HCT116 (cell line): ENCODE measurements around the gene DICER1. TPM values are rescaled to one million over a fixed set of nuclear protein-coding genes. Genes with fewer than 3 reads are reported as not detected.

Source experiments
- ATAC-seq: fragments of 200-7000 bp; cut with Tn5 transposase; 2 replicates; pipeline ENCODE4 v1.9.1; 2020; ENCODE audit warnings: mild to moderate bottlenecking, moderate library complexity
- BruUV-seq: library from RNA; stranded (reverse); fragments of 400-500 nt; replicated peaks from 2 replicates; lab custom pipeline; 2021; lab: Mats Ljungman, UMichigan
- CTCF ChIA-PET: fragments of 300-600 bp; sonication (Branson Sonifier 250); formaldehyde crosslinking; loops from one replicate; lab custom pipeline; 2021; ENCODE audit warnings: antibody characterized with exemption; lab: Charles Lee
- POLR2A ChIA-PET: fragments of 300-600, 350-600 bp; sonication (Branson Sonifier 250); formaldehyde crosslinking; loops from one replicate; lab custom pipeline; 2021; ENCODE audit warnings: antibody characterized with exemption; lab: Charles Lee
- RAD21 ChIA-PET, 2 experiments: fragments of 300-600 bp; sonication (Branson Sonifier 250); formaldehyde crosslinking; loops; one replicate each; lab custom pipeline; 2023; ENCODE audit warnings: low total read pairs in 2 of 2; ENCODE audit not compliant: uncharacterized antibody in 2 of 2, unreplicated experiment in 2 of 2, low non-redundant PET in 1 of 2; lab: Charles Lee
- DNase-seq: peaks from one replicate; pipeline ENCODE4 v3.0.0-alpha.2; 2010; ENCODE audit warnings: low read depth, low spot score
- H2AFZ ChIP-seq: fragments of 200-600 bp; shearing (Covaris generic), sonication (generic); 2 replicates; pipeline ENCODE4 v1.6.1; 2017; ENCODE audit warnings: low read depth, mixed run types, mixed read lengths, antibody characterized with exemption, low read length; ENCODE audit not compliant: poor library complexity, severe bottlenecking
- H3K27ac ChIP-seq: 2 replicates; pipeline ENCODE4 v1.5.1; 2012; ENCODE audit warnings: low read depth, low read length
- H3K27me3 ChIP-seq: fragments of 200-600 bp; sonication (generic); 2 replicates; pipeline ENCODE4 v1.6.1; 2016; ENCODE audit warnings: mixed run types, low read length, mixed read lengths; ENCODE audit not compliant: insufficient read depth
- H3K36me3 ChIP-seq, 2 experiments: fragments of 200-500 bp in 1 of 2; fragments of 200-600 bp in 1 of 2; sonication (Bioruptor generic) in 1 of 2; sonication (generic) in 1 of 2; 2 replicates each; pipeline versions ENCODE4 v1.5.1 to v1.6.1; 2014 to 2016; ENCODE audit warnings: low read length in 2 of 2, inconsistent platforms in 1 of 2, mixed read lengths in 1 of 2, mixed run types in 1 of 2; ENCODE audit not compliant: insufficient read depth in 2 of 2, control insufficient read depth in 1 of 2
- H3K4me1 ChIP-seq, 2 experiments: fragments of 200-600 bp in 1 of 2; sonication (generic) in 1 of 2; 2 replicates each; pipeline versions ENCODE4 v1.5.1 to v1.6.1; 2012 to 2017; ENCODE audit warnings: low read length in 2 of 2, inconsistent platforms in 1 of 2, mild to moderate bottlenecking in 1 of 2, mixed read lengths in 1 of 2, mixed run types in 1 of 2, moderate library complexity in 1 of 2; ENCODE audit not compliant: insufficient read depth in 2 of 2, control insufficient read depth in 1 of 2
- H3K4me2 ChIP-seq: fragments of 200-600 bp; sonication (generic); 2 replicates; pipeline ENCODE4 v1.6.1; 2017; ENCODE audit warnings: mixed run types, low read length, mixed read lengths
- H3K4me3 ChIP-seq, 2 experiments: fragments of 200-600 bp in 1 of 2; sonication (generic) in 1 of 2; replicated peaks in 1 of 2; 2 replicates each; pipeline ENCODE4 v1.5.1; 2011 to 2016; ENCODE audit warnings: low read length in 2 of 2, control low read depth in 1 of 2, low read depth in 1 of 2, mild to moderate bottlenecking in 1 of 2, mixed read lengths in 1 of 2, mixed run types in 1 of 2
- H3K79me2 ChIP-seq: fragments of 200-600 bp; sonication (generic); 2 replicates; pipeline ENCODE4 v1.6.1; 2017; ENCODE audit warnings: mild to moderate bottlenecking, mixed run types, low read length, moderate library complexity, mixed read lengths; ENCODE audit not compliant: insufficient read depth
- H3K9ac ChIP-seq: fragments of 200-600 bp; sonication (generic); 2 replicates; pipeline ENCODE4 v1.6.1; 2016; ENCODE audit warnings: low read length, mixed read lengths
- H3K9me2 ChIP-seq: fragments of 200-600 bp; sonication (generic), shearing (Covaris generic); 2 replicates; pipeline ENCODE4 v1.6.1; 2017; ENCODE audit warnings: mixed run types, mild to moderate bottlenecking, moderate library complexity; ENCODE audit not compliant: insufficient read depth
- H3K9me3 ChIP-seq, 2 experiments: fragments of 200-500 bp in 1 of 2; fragments of 200-600 bp in 1 of 2; sonication (Bioruptor generic) in 1 of 2; sonication (generic) in 1 of 2; 2 replicates each; pipeline ENCODE4 v1.6.1; 2014 to 2017; ENCODE audit warnings: low read length in 2 of 2, mixed read lengths in 2 of 2, inconsistent platforms in 1 of 2, low read depth in 1 of 2, mild to moderate bottlenecking in 1 of 2, mixed run types in 1 of 2, moderate library complexity in 1 of 2; ENCODE audit not compliant: control insufficient read depth in 1 of 2, insufficient read depth in 1 of 2
- H4K20me1 ChIP-seq: fragments of 200-600 bp; sonication (generic), shearing (Covaris generic); 2 replicates; pipeline ENCODE4 v1.6.1; 2017; ENCODE audit warnings: mixed run types, mild to moderate bottlenecking, moderate library complexity; ENCODE audit not compliant: insufficient read depth
- ATF3 ChIP-seq: IDR thresholded peaks from 2 replicates; pipeline ENCODE4 v1.6.1; 2012
- CEBPB ChIP-seq: IDR thresholded peaks from 2 replicates; pipeline ENCODE4 v1.6.1; 2012; ENCODE audit warnings: low read depth
- CTCF ChIP-seq, 3 experiments: fragments of 200-600 bp in 1 of 3; sonication (generic) in 1 of 3; IDR thresholded peaks in 2 of 3; conservative IDR thresholded peaks in 1 of 3; 2 replicates each; pipeline ENCODE4 v1.5.1; 2012 to 2017; ENCODE audit warnings: low read depth in 2 of 3, low read length in 2 of 3, antibody characterized with exemption in 1 of 3, borderline replicate concordance in 1 of 3, control low read depth in 1 of 3, mild to moderate bottlenecking in 1 of 3, mixed read lengths in 1 of 3, mixed run types in 1 of 3, moderate library complexity in 1 of 3; ENCODE audit not compliant: insufficient read depth in 1 of 3
- EGR1 ChIP-seq: IDR thresholded peaks from 2 replicates; pipeline ENCODE4 v1.6.1; 2012; ENCODE audit warnings: low read depth
- ELF1 ChIP-seq: IDR thresholded peaks from 2 replicates; pipeline ENCODE4 v1.6.1; 2012; ENCODE audit warnings: low read depth, borderline replicate concordance
- EZH2 ChIP-seq: fragments of 200-600 bp; sonication (generic); IDR thresholded peaks from 2 replicates; pipeline ENCODE4 v1.6.1; 2017; ENCODE audit warnings: antibody characterized with exemption, mixed run types
- EZH2phosphoT487 ChIP-seq: fragments of 200-600 bp; IDR thresholded peaks from 2 replicates; pipeline ENCODE4 v1.6.1; 2018; ENCODE audit warnings: antibody characterized with exemption, borderline replicate concordance
- FOSL1 ChIP-seq: IDR thresholded peaks from 2 replicates; pipeline ENCODE4 v1.6.1; 2012; ENCODE audit warnings: low read depth
- POLR2A ChIP-seq: IDR thresholded peaks from 2 replicates; pipeline ENCODE4 v1.7.0; 2011; ENCODE audit warnings: borderline replicate concordance; ENCODE audit not compliant: insufficient read depth, insufficient read length; ENCODE audit errors: extremely low read depth
- SP1 ChIP-seq: IDR thresholded peaks from 2 replicates; pipeline ENCODE4 v1.6.1; 2012; ENCODE audit warnings: low read depth
- SRF ChIP-seq: IDR thresholded peaks from 2 replicates; pipeline ENCODE4 v1.6.1; 2012; ENCODE audit warnings: low read depth
- TCF7L2 ChIP-seq: IDR thresholded peaks from 2 replicates; pipeline ENCODE4 v1.7.0; 2011; ENCODE audit warnings: borderline replicate concordance, inconsistent platforms; ENCODE audit not compliant: insufficient read depth, insufficient read length; ENCODE audit errors: extremely low read depth
- YY1 ChIP-seq: IDR thresholded peaks from 2 replicates; pipeline ENCODE4 v1.6.1; 2011; ENCODE audit warnings: low read length, low read depth, moderate library complexity, mild to moderate bottlenecking; ENCODE audit not compliant: insufficient replicate concordance; ENCODE audit errors: extremely low read depth
- ZNF274 ChIP-seq: fragments of 200-500 bp; sonication (Bioruptor generic); IDR thresholded peaks from 2 replicates; pipeline ENCODE4 v1.6.1; 2014; ENCODE audit warnings: mild to moderate bottlenecking, low read depth, low read length, inconsistent platforms
- intact Hi-C: fragments of 100-400 bp; cut with micrococcal nuclease; formaldehyde crosslinking; loops from 2 replicates; pipeline ENCODE4 v1.10.0; 2022
- total RNA-seq: library from RNA; stranded (reverse); gene quantifications from one replicate; pipeline ENCODE4 v1.2.1, GENCODE V29; 2021; ENCODE audit not compliant: unreplicated experiment
- TF ChIP-seq, protein P1 (sequence below): IDR thresholded peaks from 2 replicates; pipeline ENCODE4 v1.6.1; 2012; ENCODE audit warnings: low read depth

Gene DICER1
- total RNA-seq, 1 experiment from 2014 or later: 38.6 TPM

GRCh38 chr14:95092723-95093122, 64.6 kb downstream of the DICER1 start:
- no peak overlapping the region for H3K4me2 ChIP-seq
- peaks cover 14 to 36% of the 10 kb centered on the region in 2 experiments; a peak in 3 of 4 replicates for H3K36me3 ChIP-seq
- H2AFZ ChIP-seq: no peak overlapping the region
- no peak for ATAC-seq
- no peaks in the 10 kb centered on the region for H3K9me3 ChIP-seq
- no peak overlapping the region for H3K27ac ChIP-seq
- H3K9ac ChIP-seq: no peak overlapping the region
- H4K20me1 ChIP-seq: no peaks in the 10 kb centered on the region
- no peaks in the 10 kb centered on the region for H3K4me1 ChIP-seq
- peaks cover 1% of the 10 kb centered on the region; the same call in 1 of the 2 replicates for H3K79me2 ChIP-seq
- CTCF ChIA-PET: no interaction called here
- H3K27me3 ChIP-seq: no peaks in the 10 kb centered on the region
- intact Hi-C loops: no loop called here
- no peak overlapping the region for H3K4me3 ChIP-seq
- POLR2A ChIA-PET: no interaction called here
- RAD21 ChIA-PET: no interaction called here
- no peak for TF ChIP-seq ELF1
- TF ChIP-seq EZH2: no peak
- TF ChIP-seq FOSL1: no peak
- TF ChIP-seq ZNF274: no peak
- no peak for TF ChIP-seq CEBPB
- TF ChIP-seq EZH2phosphoT487: no peak
- TF ChIP-seq SP1: no peak
- TF ChIP-seq SRF: no peak
- no peak for TF ChIP-seq POLR2A
- no peak for TF ChIP-seq YY1
- no peak for TF ChIP-seq EGR1
- TF ChIP-seq CTCF (IDR thresholded peaks at IDR 0.05 in 2 of 3, conservative IDR thresholded peaks at IDR 0.05 in 1 of 3; ENCODE audit: borderline replicate concordance in 1 of 3, insufficient read depth in 1 of 3, low read depth in 2 of 3, low read length in 2 of 3): no peak
- TF ChIP-seq ATF3: no peak
- TF ChIP-seq, protein P1, sequence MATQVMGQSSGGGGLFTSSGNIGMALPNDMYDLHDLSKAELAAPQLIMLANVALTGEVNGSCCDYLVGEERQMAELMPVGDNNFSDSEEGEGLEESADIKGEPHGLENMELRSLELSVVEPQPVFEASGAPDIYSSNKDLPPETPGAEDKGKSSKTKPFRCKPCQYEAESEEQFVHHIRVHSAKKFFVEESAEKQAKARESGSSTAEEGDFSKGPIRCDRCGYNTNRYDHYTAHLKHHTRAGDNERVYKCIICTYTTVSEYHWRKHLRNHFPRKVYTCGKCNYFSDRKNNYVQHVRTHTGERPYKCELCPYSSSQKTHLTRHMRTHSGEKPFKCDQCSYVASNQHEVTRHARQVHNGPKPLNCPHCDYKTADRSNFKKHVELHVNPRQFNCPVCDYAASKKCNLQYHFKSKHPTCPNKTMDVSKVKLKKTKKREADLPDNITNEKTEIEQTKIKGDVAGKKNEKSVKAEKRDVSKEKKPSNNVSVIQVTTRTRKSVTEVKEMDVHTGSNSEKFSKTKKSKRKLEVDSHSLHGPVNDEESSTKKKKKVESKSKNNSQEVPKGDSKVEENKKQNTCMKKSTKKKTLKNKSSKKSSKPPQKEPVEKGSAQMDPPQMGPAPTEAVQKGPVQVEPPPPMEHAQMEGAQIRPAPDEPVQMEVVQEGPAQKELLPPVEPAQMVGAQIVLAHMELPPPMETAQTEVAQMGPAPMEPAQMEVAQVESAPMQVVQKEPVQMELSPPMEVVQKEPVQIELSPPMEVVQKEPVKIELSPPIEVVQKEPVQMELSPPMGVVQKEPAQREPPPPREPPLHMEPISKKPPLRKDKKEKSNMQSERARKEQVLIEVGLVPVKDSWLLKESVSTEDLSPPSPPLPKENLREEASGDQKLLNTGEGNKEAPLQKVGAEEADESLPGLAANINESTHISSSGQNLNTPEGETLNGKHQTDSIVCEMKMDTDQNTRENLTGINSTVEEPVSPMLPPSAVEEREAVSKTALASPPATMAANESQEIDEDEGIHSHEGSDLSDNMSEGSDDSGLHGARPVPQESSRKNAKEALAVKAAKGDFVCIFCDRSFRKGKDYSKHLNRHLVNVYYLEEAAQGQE: no peak
- TF ChIP-seq TCF7L2: no peak
- no TSS peak for BruUV-seq
- H3K9me2 ChIP-seq: no peaks in the 10 kb centered on the region
- no peak for DNase-seq
